Liver (tissue), 9 donors: Measurements from ENCODE around the gene UPK1A. TPM values are rescaled to one million over a fixed set of nuclear protein-coding genes. Genes with fewer than 3 reads are reported as not detected.

Experiments used
- DNase-seq: peaks from one replicate; pipeline ENCODE4 v3.0.0-alpha.2; 2017; ENCODE audit warnings: low spot score
- H3K27ac ChIP-seq, 2 donors: one replicate each; pipeline ENCODE4 v1.7.0; 2013; ENCODE audit warnings: inconsistent platforms in 2 of 2, low read length in 2 of 2, control low read depth in 1 of 2, low read depth in 1 of 2, mild to moderate bottlenecking in 1 of 2
- H3K27me3 ChIP-seq, 4 donors: one replicate each; pipeline versions ENCODE4 v1.6.1 to v1.7.0; 2013; ENCODE audit warnings: low read length in 3 of 4, inconsistent platforms in 1 of 4, mild to moderate bottlenecking in 1 of 4, moderate library complexity in 1 of 4; ENCODE audit not compliant: control insufficient read depth in 4 of 4, insufficient read depth in 4 of 4
- H3K36me3 ChIP-seq, 4 donors: one replicate each; pipeline versions ENCODE4 v1.6.1 to v1.7.0; 2013; ENCODE audit warnings: low read length in 3 of 4, mild to moderate bottlenecking in 3 of 4, low read depth in 1 of 4, moderate library complexity in 1 of 4; ENCODE audit not compliant: control insufficient read depth in 4 of 4, insufficient read depth in 3 of 4
- H3K4me1 ChIP-seq, 4 donors: one replicate each; pipeline versions ENCODE4 v1.6.1 to v1.7.0; 2013; ENCODE audit warnings: low read length in 3 of 4, mild to moderate bottlenecking in 3 of 4, moderate library complexity in 1 of 4; ENCODE audit not compliant: control insufficient read depth in 4 of 4, insufficient read depth in 4 of 4
- H3K4me3 ChIP-seq, 3 donors: one replicate each; pipeline versions ENCODE4 v1.6.1 to v1.7.0; 2013; ENCODE audit warnings: low read length in 3 of 3, control low read depth in 1 of 3, low read depth in 1 of 3, mild to moderate bottlenecking in 1 of 3
- H3K9ac ChIP-seq, 2 donors: one replicate each; pipeline ENCODE4 v1.7.0; 2013; ENCODE audit warnings: low read length in 2 of 2, mild to moderate bottlenecking in 2 of 2, moderate library complexity in 2 of 2, control low read depth in 1 of 2, low read depth in 1 of 2
- H3K9me3 ChIP-seq, 4 donors: one replicate each; pipeline versions ENCODE4 v1.6.1 to v1.7.0; 2013; ENCODE audit warnings: low read length in 3 of 4; ENCODE audit not compliant: control insufficient read depth in 4 of 4
- ATF3 ChIP-seq: IDR thresholded peaks from 2 replicates; pipeline ENCODE4 v1.6.1; 2016; ENCODE audit warnings: antibody characterized with exemption
- EGR1 ChIP-seq, 2 donors: IDR thresholded peaks; 2 replicates each; pipeline ENCODE4 v1.6.1; 2016 to 2018; ENCODE audit warnings: antibody characterized with exemption in 2 of 2, low read depth in 2 of 2
- FOXA1 ChIP-seq: IDR thresholded peaks from 2 replicates; pipeline ENCODE4 v1.6.1; 2016; ENCODE audit warnings: antibody characterized with exemption
- FOXA2 ChIP-seq: IDR thresholded peaks from 2 replicates; pipeline ENCODE4 v1.6.1; 2016; ENCODE audit warnings: antibody characterized with exemption
- GABPA ChIP-seq, 2 donors: IDR thresholded peaks in 1 of 2; conservative IDR thresholded peaks in 1 of 2; 2 replicates each; pipeline ENCODE4 v1.6.1; 2016; ENCODE audit warnings: antibody characterized with exemption in 2 of 2, mild to moderate bottlenecking in 1 of 2, moderate library complexity in 1 of 2
- HNF4A ChIP-seq, 2 donors: conservative IDR thresholded peaks; 2 replicates each; pipeline ENCODE4 v1.6.1; 2016; ENCODE audit warnings: antibody characterized with exemption in 2 of 2, mild to moderate bottlenecking in 2 of 2
- HNF4G ChIP-seq: IDR thresholded peaks from 2 replicates; pipeline ENCODE4 v1.6.1; 2016; ENCODE audit warnings: antibody characterized with exemption
- JUND ChIP-seq, 2 donors: IDR thresholded peaks; 2 replicates each; pipeline ENCODE4 v1.6.1; 2016; ENCODE audit warnings: antibody characterized with exemption in 2 of 2
- NR2F2 ChIP-seq: IDR thresholded peaks from 2 replicates; pipeline ENCODE4 v1.6.1; 2016; ENCODE audit warnings: antibody characterized with exemption
- RAD21 ChIP-seq, 2 donors: IDR thresholded peaks; 2 replicates each; pipeline ENCODE4 v1.6.1; 2016; ENCODE audit warnings: antibody characterized with exemption in 2 of 2, mild to moderate bottlenecking in 2 of 2
- REST ChIP-seq: IDR thresholded peaks from 2 replicates; pipeline ENCODE4 v1.6.1; 2016; ENCODE audit warnings: antibody characterized with exemption, mild to moderate bottlenecking
- RXRA ChIP-seq, 2 donors: IDR thresholded peaks; 2 replicates each; pipeline ENCODE4 v1.6.1; 2017 to 2018; ENCODE audit warnings: antibody characterized with exemption in 2 of 2, mild to moderate bottlenecking in 1 of 2
- SP1 ChIP-seq: IDR thresholded peaks from 2 replicates; pipeline ENCODE4 v1.6.1; 2018; ENCODE audit warnings: antibody characterized with exemption, mild to moderate bottlenecking
- TAF1 ChIP-seq: conservative IDR thresholded peaks from 2 replicates; pipeline ENCODE4 v1.6.1; 2016; ENCODE audit warnings: antibody characterized with exemption, mild to moderate bottlenecking
- YY1 ChIP-seq: IDR thresholded peaks from 2 replicates; pipeline ENCODE4 v1.6.1; 2016; ENCODE audit warnings: antibody characterized with exemption, mild to moderate bottlenecking
- WGBS: extraction: QIAGEN DNeasy Blood & Tissue Kit; methylation state at CpG from one replicate; pipeline ENCODE4 v1.1.7; 2013; 5-methylcytosine and 5-hydroxymethylcytosine counted together
- polyA plus RNA-seq, 2 donors: library from polyadenylated mRNA; stranded (reverse) in 1 of 2; unstranded in 1 of 2; fragments of 200-250 nt in 1 of 2; fragments of >200 nt in 1 of 2; fragmentation: Nextera tagmentation in 1 of 2; extraction: Ambion mirVana in 1 of 2; gene quantifications; one replicate each; pipeline versions ENCODE4 v1.2.1 to v1.2.3, GENCODE V29; 2013 to 2015
- total RNA-seq, 2 donors: library from RNA; depleted of rRNA; stranded (reverse); fragments of >200 nt; gene quantifications; one replicate each; pipeline ENCODE4 v1.2.3, GENCODE V29; 2014
- TF ChIP-seq, protein P1 (sequence below): IDR thresholded peaks from 2 replicates; pipeline ENCODE4 v1.6.1; 2016; ENCODE audit warnings: antibody characterized with exemption
- TF ChIP-seq, protein P2 (sequence below): fragments of 150-350 bp; IDR thresholded peaks from 2 replicates; pipeline ENCODE4 v1.5.1; 2017; ENCODE audit warnings: improper control_type of control experiment, low read depth, low read length; ENCODE audit not compliant: missing input control
- donor health status: healthy.
- donor health status: healthy.
- donor health status: healthy.
- donor health status: healthy.
- donor health status: healthy.

Gene UPK1A
- total and polyA plus RNA-seq, 4 donors = 0.10 to 0.56 TPM; not detected in 2

DNA sequence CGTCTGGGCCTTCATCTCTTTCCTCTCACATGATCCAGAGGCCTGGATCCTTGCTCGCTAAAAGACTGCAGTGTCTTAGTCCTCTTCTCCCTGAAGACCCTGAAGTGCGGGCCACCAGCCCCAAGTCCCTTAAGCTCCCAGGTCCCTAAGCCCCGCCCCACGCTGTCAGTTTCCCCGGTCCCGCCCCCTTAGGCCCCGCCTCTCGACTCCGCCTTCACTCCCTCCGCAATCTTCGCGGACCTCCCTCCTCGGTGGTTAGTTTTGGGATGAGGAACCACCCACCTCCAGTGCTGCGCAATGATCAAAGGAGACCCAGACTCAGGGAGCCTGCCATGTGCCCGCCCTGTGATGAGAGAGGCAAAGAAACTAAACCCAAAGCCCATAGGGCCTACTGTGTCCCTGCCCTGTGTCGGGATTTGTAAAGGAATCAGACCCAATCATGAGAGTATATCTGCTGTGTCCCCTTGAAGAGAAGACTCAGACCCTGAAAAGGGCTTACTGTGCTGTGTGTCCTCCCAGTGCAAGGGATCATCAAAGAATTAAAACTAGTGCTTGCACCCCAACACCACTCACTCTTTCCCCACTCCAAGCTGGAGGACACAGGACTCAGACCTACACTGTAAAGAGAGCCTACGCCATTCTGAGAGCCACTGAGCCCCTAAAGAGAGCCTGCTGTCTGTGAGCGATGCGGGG lies 21.2 kb upstream of the UPK1A start:
- peak overlapping the region; percentile 67 to 83 (median 75) for H3K4me3 ChIP-seq
- no peaks in the 10 kb centered on the region for H3K27me3 ChIP-seq
- WGBS = 21% methylated on average over 20 of the region's 20 CpGs
- H3K27ac ChIP-seq = peak overlapping the region; percentile 92 to 93
- TF ChIP-seq FOXA1 = no peak
- no peaks in the 10 kb centered on the region for H3K36me3 ChIP-seq
- H3K9ac ChIP-seq = peak overlapping the region in 1 of 2 donors; percentile 64
- peak; percentile 92 for DNase-seq
- H3K4me1 ChIP-seq = peaks cover 5 to 29% (median 18%) of the 10 kb centered on the region in 4 donors
- H3K9me3 ChIP-seq = no peaks in the 10 kb centered on the region

- Histone ChIP-seq H3K27me3 (no peaks in the 10 kb centered on the region), H3K9me3 (no peaks in the 10 kb centered on the region), H3K27ac (no peak overlapping the region), H3K4me1 (peaks cover 5 to 34% (median 18%) of the 10 kb centered on the region in 4 donors), H3K4me3 (no peak overlapping the region), H3K36me3 (peaks cover 0 to 2% (median 0%) of the 10 kb centered on the region in 4 donors), H3K9ac (no peak overlapping the region)
- no peak for TF ChIP-seq RXRA (IDR thresholded peaks at IDR 0.05)
- 74% methylated on average over 7 of the region's 7 CpGs for WGBS
- DNase-seq = no peak
Observed at GRCh38 chr19:35645680-35646511, 20.4 kb upstream of the UPK1A start.

DNA sequence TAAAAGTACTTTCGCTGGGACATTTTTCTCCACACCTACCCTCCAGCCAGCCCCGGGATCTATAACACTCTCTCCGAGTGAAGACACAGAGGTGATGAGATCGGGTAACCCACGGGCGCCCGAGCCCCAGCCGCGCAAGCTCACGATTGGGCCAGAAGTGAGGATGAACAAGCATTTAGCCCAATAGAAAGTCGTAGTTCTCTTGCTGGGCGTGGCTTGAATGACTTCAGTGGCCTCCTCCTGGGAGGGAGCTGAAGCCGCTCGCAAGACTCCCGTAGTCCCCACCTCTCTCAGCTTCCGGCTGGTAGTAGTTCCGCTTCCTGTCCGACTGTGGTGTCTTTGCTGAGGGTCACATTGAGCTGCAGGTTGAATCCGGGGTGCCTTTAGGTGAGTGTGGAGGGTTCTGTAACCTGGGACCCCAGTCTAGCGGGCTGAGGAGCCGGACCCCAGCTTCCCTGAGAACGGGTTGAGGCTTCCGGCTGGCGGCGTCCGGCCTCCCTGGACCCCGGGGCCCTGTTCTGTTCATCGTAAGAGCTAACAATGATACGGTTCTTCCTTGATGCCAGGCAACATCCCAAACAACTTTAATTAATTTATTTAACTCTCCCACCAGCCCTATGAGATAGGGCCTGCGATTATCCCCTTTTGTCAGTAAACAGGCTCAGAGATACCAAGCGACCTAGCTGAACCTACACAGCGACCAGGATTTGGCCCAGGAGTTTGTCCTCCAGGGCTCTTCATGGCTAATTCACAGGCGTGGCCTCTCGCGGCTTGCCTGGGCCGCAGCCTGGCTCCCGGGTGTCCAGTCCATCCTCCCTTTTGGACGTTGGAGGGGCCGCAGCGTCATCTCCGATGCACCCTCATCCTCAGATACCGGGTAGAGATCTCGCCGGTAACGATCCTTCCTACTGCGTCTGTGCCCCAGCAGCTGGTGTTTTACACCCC lies 18.0 kb upstream of the UPK1A start, which contains the start of gene COX6B1:
COX6B1 (plus strand) TSS at position 307 of the 945 bp plus-strand sequence. CDS start 2,921 bp downstream, outside the sequence.
- Histone ChIP-seq H3K36me3 (peaks cover 2 to 13% (median 3%) of the 10 kb centered on the region in 4 donors), H3K4me3 (peak within 1 kb of the TSS; percentile 63 to 95 (median 88)), H3K4me1 (peaks cover 5 to 29% (median 15%) of the 10 kb centered on the region in 4 donors), H3K9ac (peak within 1 kb of the TSS; percentile 86 to 92), H3K27me3 (no peaks in the 10 kb centered on the region), H3K27ac (peak within 1 kb of the TSS; percentile 37 to 71), H3K9me3 (no peaks in the 10 kb centered on the region)
- peak; percentile 89 for DNase-seq
- WGBS = under 1% methylated on average over 46 of the region's 46 CpGs
- TF ChIP-seq SP1 (peak; percentile 89), HNF4G (no peak), RAD21 (IDR thresholded peaks at IDR 0.05) (peak in 1 of 2 donors; percentile 37), FOXA2 (no peak), TAF1 (peak; percentile 95), ATF3 (no peak), YY1 (peak; percentile 62), NR2F2 (peak; percentile 28), EGR1 (IDR thresholded peaks at IDR 0.05; ENCODE audit: low read depth in 2 of 2) (no peak), FOXA1 (no peak), GABPA (IDR thresholded peaks at IDR 0.05 in 1 of 2, conservative IDR thresholded peaks at IDR 0.05 in 1 of 2) (peak; percentile 94 to 97), REST (peak; percentile 87), RXRA (IDR thresholded peaks at IDR 0.05) (peak; percentile 30 to 44), JUND (IDR thresholded peaks at IDR 0.05) (peak; percentile 42 to 48), HNF4A (conservative IDR thresholded peaks at IDR 0.05) (no peak)
- TF ChIP-seq, protein P1, sequence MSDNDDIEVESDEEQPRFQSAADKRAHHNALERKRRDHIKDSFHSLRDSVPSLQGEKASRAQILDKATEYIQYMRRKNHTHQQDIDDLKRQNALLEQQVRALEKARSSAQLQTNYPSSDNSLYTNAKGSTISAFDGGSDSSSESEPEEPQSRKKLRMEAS = peak; percentile 49
- TF ChIP-seq, protein P2, sequence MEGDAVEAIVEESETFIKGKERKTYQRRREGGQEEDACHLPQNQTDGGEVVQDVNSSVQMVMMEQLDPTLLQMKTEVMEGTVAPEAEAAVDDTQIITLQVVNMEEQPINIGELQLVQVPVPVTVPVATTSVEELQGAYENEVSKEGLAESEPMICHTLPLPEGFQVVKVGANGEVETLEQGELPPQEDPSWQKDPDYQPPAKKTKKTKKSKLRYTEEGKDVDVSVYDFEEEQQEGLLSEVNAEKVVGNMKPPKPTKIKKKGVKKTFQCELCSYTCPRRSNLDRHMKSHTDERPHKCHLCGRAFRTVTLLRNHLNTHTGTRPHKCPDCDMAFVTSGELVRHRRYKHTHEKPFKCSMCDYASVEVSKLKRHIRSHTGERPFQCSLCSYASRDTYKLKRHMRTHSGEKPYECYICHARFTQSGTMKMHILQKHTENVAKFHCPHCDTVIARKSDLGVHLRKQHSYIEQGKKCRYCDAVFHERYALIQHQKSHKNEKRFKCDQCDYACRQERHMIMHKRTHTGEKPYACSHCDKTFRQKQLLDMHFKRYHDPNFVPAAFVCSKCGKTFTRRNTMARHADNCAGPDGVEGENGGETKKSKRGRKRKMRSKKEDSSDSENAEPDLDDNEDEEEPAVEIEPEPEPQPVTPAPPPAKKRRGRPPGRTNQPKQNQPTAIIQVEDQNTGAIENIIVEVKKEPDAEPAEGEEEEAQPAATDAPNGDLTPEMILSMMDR = no peak
